ENCODE measurements around the gene POLR1E.
A peak's percentile ranks its signal among the peaks of the same experiment; 100 is the strongest.
"Not testable (repeated sequence)": the region's sequence is repeated elsewhere in the genome, so short reads cannot be mapped to it uniquely, and the experiment has no call there.

POLR1E gene

DNA sequence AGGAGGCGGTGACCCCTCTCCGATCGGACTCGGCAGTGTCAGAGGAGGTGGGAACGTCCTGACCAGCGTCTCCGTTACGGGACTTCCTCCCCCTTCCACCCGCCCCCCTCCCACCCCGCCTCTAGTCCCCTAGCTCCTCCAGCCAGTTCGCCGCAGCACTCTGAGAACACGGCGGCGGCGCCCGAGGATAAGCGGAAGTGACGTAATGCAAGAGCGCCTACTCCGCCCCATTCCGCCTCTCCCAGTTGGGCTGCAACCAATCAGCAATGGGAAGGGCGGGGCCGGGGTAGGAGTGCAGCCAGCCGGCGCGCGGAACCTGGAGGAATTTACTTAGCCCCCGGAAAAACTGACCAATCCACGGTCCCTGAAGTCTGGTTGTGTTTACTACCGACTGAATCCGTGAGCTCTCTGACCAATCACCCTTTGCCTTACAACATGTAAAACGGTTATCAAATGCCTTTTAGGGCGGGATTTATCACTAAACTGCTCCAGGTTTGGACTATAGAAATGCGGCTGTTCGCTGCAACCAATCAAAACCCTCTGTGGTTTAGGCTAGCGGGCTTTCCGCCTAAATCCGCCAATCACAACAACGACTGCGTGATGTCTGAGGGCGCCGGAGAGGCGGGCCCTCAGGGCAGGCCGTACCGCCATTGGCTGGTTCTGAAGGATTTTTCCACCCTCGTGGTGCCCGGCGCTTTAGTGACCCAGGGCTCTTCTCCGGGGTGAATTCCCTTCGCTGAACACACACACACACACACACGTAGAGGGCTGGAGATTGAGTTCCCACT is 20.3 kb upstream of the POLR1E start, which contains the start of gene ZBTB5:
Gene ZBTB5, minus strand, starts transcription at position 202 of the 788 bp plus-strand sequence. CDS start 22,899 bp downstream, outside the sequence.
- peak; percentile 100 for DNase-seq

DNA sequence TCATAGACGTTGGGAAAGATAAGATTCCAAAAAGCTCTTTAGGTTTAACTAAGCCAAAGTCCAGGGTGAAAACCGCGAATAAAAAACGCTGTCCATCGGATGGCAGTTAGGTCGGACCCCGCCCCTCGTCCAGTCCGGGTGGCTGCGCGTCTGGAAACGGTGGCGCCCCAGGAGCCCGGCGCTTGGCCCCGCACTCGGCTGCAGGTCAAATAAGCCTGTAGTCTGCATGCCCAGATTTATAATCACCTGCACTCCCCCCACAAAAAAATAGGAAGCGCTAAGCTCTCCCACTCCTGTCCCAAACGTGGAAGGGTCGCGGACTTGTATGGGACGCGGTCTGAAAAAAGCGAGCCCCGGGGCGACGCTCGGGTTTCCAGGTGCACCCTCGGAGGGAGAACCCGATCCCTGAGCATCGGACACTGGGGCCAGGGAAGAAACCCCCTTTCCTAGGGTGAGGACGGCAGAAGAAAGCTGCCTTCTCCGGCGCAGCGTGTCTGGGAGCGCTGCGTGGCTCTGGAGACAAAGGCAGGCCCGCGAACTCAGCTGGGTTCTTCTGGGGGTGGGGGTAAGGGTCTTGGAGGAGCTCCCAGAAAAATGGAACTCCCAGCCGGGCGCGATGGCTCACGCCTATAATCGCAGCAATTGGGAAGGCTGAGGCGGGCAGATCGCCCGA is 19.6 kb upstream of the POLR1E start:
- DNase-seq = peak; percentile 86

DNA sequence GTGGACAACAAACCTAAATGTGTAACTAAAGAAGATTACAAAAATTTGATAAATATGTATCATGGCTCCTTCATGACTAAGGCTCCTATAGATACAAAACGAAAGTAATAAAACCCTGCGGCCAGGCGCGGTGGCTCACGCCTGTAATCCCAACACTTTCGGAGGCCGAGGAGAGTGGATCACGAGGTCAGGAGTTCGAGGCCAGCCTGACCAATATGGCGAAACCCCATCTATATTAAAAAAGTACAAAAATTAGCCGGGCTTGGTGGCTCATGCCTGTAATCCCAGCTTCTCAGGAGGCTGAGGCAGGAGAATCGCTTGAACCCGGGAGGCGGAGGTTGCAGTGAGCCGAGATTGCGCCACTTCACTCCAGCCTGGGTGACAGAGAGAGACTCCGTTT is 18.2 kb upstream of the POLR1E start:
- not testable (repeated sequence) for DNase-seq

DNA sequence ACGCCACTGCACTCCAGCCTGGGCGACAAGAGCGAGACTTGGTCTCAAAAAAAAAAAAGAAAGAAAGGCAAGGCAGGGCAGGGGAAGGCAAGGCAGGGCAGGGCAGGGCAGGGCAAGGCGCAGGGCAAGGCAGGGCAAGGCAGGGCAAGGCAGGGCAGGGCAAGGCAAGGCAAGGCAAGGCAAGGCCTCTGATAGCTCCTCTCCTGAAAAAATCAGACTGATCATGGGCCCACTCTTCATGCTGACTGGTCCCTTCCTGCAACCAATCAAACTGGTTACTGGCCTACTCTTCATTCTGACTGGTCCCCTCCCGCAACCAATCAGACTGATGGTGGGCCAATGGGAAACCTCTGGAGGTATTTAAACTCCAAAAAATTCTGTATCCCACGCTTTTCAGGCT is 17.1 kb upstream of the POLR1E start:
- DNase-seq = no peak

DNA sequence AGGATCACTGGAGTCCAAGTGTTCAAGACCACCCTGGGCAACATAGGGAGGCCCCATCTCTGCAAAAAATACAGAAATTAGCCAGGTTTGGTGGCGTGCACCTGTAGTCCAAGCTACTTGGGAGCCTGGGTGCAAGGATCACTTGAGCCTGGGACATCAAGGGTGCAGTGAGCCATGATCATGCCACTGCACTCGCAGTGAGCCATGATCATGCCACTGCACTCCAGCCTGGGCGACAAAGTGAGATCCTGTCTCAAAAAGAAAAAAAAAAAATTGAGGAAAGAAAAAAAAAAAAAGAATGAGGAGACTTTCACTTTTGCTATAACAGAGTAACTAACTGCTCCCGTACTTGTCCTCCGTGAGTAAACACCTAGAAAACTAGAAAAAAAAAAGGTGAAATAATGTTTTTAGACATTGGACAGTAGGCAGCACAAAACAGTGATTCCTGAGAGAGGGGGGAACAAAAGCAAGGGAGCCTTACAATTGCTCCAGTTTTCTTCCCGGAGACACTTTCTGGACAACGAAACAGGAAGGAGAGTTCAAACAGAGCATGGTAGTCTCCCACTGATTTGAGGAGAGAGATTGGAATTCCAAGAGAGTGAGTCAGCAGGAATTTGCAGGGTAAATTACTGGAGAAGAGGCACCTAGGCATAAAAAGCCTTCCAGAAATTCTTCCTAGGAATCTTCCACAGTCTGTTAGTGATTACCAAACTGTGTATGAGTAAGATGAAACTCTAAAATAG is 13.6 kb upstream of the POLR1E start:
- peak; percentile 97 for DNase-seq

DNA sequence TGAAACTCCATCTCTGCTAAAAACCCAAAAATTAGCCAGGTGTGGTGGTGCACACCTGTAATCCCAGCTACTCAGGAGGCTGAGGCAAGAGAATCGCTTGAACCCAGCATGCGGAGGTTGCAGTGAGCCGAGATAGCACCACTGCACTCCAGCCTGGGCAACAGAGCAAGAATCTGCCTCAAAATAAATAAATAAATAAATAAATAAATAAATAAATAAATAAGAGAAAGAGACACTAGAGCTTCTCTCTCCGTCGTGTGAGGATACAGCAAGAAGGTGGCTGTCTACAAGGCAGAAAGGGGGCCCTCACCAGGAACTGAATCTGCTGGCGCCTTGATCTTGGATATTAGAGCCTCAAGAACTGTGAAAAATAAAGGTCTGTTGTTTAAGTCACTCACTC is 11.8 kb upstream of the POLR1E start:
- not testable (repeated sequence) for DNase-seq

DNA sequence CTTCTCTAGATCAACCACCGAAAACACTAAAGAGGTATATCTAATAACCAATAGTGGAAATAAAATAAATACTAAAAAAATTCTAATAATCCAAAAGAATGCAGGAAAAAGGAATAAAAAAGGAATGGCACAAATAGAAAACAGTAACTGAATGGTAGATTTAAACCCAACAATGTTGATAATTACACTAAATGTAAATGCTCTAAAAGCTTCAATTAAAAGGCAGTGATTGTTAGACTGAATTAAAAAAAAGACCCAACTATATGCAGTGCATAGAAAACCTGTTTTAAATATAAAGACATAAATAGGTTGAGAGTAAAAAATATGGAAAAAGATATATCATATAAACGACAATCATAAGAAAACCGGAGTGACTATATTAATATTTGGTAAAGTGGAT is 11.3 kb upstream of the POLR1E start:
- no peak for DNase-seq

DNA sequence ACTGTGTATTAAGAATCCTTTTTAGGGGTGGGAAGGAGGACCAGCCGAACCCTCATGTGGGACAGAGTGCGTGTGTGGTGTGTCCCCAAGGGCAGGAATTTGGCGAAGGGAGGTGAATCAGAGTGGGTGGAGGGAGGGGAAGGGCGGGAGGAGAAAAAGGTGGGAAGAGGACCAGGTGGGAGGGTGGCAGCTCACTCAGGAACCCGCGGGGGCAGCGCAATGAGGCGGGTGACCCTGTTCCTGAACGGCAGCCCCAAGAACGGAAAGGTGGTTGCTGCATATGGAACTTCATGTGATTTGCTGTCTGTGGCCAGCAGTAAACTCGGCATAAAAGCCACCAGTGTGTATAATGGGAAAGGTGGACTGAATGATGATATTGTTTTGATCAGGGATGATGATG is 8.8 kb upstream of the POLR1E start:
- DNase-seq = no peak

DNA sequence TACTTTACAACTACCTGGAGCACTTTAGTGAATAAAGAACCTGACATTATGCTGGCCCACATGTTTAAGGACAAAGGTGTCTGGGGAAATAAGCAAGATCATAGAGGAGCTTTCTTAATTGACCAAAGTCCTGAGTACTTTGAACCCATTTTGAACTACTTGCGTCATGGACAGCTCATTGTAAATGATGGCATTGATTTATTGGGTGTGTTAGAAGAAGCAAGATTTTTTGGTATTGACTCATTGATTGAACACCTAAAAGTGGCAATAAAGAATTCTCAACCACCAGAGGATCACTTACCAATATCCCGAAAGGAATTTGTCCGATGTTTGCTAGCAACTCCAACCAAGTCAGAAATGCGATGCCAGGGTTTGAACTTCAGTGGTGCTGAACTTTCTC is 8.3 kb upstream of the POLR1E start:
- not testable (repeated sequence) for DNase-seq

DNA sequence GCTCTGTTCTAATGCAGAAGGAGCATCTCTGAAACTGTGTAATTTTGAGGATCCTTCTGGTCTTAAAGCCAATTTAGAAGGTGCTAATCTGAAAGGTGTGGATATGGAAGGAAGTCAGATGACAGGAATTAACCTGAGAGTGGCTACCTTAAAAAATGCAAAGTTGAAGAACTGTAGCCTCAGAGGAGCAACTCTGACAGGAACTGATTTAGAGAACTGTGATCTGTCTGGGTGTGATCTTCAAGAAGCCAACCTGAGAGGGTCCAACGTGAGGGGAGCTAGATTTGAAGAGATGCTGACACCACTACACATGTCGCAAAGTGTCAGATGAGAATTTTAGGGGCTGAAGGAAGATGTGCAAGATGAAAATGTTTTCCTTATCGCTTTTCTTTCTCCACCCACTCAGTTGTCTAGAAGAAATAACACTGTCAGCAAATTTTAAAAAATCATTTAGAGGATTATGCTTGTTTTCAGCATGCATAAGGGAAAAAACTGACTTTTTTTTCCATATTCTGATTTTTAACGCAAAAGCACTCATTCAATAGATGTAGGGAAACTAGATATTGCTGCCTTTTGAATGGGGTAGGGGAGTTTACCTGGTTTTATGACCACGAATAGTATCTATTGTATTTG is 7.6 kb upstream of the POLR1E start:
- DNase-seq = not testable (repeated sequence)

DNA sequence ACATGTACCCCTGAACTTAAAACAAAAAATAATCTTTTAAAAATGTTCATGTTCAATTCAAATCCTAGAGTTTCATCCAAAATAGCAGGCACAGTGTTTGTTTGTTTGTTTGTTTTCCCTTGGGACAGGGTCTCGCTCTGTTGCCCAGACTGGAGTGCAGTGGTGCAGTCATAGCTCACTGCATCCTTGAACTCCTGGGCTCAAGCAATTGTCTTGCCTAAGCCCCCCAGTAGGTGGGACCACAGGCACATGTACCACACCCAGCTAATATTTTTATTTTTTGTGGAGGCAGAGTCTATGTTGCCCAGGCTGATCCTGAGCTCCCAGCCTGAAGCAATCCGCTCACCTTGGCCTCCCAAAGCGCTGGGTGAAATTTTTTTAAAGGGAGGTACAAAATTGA is 5.0 kb upstream of the POLR1E start:
- no peak for DNase-seq

DNA sequence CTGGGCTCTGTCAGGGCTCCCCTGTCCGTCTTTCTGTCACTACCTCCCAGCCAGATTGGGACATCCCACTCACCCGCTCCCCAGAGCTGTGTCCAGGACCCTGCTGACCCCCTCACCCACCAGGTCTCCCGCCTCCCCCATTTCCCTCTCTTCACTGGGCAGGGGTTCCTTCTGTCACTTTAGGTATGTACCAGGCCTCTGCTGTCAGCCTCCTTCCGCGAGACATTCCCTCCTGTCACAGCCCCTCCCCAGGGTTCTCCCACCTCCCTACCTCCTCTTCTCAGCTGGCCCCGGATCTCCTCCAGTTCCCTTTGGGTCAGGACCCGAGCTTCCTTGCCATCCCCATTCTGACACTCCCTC is 488 bp downstream of the POLR1E start:
- DNase-seq = no peak

DNA sequence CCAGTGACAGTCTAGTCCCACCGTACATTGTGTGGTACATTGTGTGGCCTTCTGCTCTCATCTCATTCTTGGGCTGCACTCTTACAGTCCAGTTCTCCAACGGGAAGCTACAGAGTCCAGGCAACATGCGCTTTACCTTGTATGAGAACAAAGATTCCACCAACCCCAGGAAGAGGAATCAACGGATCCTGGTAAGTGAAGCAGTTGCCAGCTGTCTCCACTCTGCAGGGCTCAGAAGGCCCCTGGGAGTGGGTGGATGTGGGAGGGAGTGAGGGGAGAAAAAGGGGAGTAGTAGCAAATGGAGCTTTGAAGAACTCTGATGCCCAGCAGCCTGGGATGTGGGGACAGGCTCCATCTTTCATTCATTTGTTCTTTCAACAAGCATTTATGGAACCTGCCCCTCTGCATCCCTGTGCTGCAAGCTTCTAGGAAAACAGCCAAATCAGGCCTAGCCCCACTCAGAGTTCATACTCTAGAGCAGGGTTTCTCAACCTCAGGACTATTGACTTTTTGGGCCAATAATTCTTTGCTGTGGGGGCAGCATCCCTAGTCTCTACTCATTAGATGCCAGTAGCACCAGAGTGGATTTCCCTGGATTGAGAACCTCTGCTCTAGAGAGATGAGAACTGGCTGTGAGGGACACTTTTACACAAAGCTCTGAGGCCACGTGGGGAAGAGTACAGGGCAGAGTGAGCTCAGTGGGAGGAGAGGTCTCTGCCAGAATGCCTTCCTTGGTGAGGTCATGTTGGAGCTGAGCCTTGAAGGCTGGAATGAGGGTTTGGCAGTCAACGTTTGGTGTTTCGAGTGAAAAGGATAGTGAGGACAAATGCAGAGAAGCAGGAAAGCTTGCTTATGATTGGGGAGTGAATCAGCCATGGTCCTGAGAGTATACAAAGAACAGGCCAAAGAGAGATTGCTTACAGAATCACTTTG is 1.1 kb downstream of the POLR1E start:
- DNase-seq = peak; percentile 86

DNA sequence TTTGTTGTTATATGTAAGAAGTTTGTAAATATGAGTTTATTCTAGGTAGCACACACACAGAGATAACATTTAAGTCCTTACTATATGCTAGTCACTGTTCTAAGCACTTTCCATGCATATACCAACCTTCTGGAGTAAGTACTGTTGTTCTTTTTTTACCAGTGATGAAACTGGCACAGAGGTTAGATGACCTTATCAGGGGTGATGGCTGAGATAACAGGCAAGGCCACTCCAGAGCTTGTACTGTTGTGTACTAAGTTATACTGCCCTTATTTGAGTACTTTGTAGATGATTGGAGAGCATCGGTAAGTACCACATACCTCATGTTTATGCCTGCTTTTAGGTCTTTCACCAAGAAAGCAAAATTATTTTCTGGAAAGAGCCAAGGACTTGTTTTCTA is 6.2 kb downstream of the POLR1E start:
- DNase-seq = no peak

DNA sequence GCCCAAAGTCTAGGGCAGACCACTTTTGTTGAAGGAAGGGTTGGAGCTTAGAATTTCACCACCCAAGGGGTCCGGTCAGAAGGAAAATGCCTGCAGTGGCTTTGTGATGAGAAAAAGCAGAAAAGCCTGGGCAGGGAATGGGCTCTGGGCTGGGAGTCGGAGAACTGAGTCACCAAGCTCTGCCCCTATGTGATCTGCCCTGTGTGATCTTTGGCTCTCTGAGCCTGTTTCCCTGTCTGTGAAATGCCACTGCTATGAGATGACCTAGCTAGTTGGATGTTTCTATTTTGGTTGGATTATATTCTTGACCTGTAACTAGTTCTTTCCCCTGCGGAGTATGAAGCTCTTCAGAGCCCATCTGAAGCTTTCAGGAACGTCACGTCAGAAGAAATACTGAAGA is 9.8 kb downstream of the POLR1E start:
- DNase-seq = no peak

DNA sequence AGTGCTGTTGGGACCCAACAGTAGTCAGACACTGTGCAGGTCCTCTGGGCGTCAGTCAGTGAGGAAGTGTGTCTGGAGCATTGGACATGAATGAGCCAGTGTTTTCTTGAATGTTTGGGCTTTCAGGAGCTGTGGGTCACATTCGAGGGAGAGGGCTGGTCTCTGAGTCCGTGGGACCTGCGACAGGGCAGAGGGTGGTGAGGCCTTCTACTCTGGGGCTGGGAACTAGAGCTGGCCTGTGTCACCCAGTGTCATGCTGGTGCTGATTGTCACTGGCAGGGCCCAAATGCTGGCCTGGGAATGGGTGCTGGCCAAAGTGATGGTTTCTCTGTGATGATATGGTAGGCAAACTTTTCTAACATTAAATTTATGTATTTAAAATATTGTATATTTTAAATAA is 10.3 kb downstream of the POLR1E start:
- no peak for DNase-seq

DNA sequence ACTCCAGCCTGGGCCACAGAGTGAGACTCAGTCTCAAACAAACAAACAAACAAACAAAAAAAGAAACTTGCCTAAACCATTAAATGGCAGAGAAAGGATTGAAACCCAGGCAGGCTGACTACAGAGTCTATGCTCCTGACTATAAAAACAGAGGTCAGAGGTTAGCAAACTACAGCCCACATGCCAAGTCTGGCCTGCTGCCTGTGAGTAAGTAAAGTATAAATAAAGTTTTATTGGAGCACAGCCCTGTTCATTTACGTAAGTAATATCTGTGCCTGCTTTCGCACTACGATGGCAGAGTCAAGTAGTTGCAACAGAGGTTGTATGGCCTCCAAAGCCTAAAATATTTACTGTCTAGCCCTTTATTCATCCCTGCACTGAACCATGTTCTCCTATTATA is 11.6 kb downstream of the POLR1E start:
- DNase-seq = no peak

DNA sequence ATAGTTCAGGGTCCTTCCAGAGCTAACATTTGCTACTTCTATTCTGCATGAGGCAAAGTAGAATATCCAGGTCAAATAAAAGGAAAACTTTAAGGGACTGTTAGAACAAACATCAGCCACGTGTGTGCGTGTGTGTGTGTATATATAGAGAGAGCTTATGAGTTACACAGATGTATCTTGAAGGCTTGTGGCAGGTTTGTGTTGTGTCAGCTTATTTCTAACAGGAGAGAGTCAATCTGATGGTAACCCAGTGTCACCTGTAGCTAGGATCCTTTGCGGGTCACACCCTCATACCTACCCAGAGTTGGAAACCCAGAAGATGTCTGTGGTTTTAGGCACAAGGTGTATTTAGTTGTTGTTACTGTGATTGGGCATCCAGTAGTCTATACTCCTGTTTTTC is 12.7 kb downstream of the POLR1E start:
- DNase-seq = no peak

DNA sequence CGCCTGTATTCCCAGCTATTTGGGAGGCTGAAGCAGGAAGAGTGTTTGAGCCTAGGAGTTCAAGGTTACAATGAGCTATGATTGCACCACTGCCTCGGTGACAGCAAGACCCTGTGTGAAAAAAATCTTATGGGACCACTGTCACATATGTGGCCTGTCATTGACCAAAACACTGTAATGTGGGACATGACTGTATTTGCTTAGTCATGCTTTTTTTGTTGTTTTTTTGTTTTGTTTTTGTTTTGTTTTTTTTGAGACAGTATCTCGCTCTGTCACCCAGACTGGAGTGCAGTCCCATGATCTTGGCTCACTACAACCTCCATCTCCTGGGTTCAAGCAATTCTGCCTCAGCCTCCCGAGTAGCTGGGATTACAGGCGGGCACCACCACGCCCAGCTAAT is 13.5 kb downstream of the POLR1E start:
- DNase-seq = no peak

DNA sequence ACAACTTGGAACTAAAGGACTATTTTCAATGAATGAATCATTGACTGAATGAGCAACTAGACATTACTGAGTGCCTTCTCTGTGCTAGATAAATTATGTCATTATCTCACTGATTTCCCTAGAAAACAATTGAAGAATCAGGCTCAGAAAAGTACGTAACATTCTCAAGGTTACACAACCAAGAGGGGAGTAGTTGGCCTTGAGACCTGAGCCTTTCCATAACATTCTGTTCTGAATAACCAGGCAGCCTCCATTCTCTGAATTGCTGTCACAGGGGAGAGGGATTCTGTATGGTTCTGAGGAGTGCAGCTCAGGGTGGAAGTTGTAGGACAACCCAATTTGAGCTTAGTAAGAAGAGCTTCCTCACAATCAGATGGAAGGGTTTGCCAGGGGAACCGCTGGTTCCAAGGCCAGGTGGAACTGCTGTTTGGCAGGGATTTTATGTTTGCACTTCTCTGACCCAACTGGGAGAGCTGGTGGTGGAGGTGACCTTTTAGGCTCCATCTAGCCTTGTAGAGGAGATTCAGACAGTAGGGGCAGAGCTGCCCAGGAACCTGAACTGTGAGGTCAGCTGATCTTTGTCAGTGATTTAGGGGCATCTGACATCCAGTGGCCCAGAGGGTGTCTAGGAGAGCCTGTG is 16.3 kb downstream of the POLR1E start:
- DNase-seq = no peak

DNA sequence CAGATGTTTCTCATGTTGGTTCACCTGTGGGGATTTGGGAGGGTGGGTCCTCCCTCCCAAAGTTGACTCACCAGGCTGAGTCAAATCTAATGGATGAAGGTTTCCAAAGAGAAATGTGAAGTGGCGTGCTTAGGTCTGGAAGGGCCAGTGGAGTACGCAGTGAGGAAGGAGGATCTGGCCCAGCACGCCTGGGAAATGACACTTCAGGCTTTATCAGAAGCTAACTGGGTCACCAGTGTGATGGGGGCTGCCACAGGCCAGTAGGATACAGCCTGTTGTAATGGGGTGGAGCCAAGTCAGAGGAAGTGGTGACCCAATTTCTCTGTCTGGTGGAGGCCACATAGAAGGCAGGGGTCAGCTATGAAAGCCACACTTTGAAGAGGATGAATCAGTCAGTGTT is 18.0 kb downstream of the POLR1E start:
- no peak for DNase-seq
